ENCODE data around the gene TTPAL. TPM values are rescaled to one million over a fixed set of nuclear protein-coding genes. Genes with fewer than 3 reads are reported as not detected.

TTPAL gene
- total RNA-seq, 2 experiments from 2014 or later = 5.6 to 18.8 TPM

DNA sequence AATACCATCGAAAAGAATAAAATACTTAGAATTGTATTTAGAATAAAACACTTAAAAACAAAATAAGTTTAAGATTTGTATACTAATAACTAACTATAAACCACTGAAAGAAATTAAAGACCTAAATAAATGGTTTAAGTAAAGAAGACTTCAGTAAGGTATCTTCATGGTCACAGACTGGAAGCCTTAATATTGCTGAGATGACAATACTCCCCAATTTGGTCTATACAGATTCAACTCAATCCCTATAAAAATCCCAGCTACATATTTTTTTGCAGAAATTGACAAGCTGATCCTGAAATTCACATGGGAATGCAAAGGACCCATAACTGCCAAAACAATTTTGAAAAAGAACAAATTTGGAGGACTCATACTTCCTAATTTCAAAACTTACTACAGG lies 27.3 kb downstream of the TTPAL start:
- ChIA-PET POLR2A (interaction anchor here (0.7 kb wide), 1 partner anchor 504 kb away, joined by 3 read pairs; no protein-coding TSS in a partner anchor), CTCF (ENCODE audit: unreplicated experiment) (no interaction called here)
- no peak overlapping the region for H2AFZ ChIP-seq (ENCODE audit: low read length)
- BruUV-seq (replicated peaks) = no TSS peak
- H3K4me3 ChIP-seq (ENCODE audit: low read depth, low read length, poor library complexity, severe bottlenecking) = no peak overlapping the region
- H3K4me2 ChIP-seq (ENCODE audit: low read length) = no peak overlapping the region
- no peaks in the 10 kb centered on the region for H4K20me1 ChIP-seq (ENCODE audit: insufficient read depth, low read length)
- no peaks in the 10 kb centered on the region for H3K9me2 ChIP-seq (ENCODE audit: insufficient read depth, low read length)
- TF ChIP-seq, protein P1, sequence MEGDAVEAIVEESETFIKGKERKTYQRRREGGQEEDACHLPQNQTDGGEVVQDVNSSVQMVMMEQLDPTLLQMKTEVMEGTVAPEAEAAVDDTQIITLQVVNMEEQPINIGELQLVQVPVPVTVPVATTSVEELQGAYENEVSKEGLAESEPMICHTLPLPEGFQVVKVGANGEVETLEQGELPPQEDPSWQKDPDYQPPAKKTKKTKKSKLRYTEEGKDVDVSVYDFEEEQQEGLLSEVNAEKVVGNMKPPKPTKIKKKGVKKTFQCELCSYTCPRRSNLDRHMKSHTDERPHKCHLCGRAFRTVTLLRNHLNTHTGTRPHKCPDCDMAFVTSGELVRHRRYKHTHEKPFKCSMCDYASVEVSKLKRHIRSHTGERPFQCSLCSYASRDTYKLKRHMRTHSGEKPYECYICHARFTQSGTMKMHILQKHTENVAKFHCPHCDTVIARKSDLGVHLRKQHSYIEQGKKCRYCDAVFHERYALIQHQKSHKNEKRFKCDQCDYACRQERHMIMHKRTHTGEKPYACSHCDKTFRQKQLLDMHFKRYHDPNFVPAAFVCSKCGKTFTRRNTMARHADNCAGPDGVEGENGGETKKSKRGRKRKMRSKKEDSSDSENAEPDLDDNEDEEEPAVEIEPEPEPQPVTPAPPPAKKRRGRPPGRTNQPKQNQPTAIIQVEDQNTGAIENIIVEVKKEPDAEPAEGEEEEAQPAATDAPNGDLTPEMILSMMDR (conservative IDR thresholded peaks at IDR 0.05; ENCODE audit: low read length) = no peak
- no peak for TF ChIP-seq EZH2phosphoT487 (IDR thresholded peaks at IDR 0.05; ENCODE audit: borderline replicate concordance, low read depth, low read length)
- no peak for DNase-seq (ENCODE audit: low spot score)
- no peaks in the 10 kb centered on the region for H3K79me2 ChIP-seq (ENCODE audit: insufficient read depth, low read depth, low read length)
- no peak overlapping the region for H3K27ac ChIP-seq (ENCODE audit: low read depth, low read length, poor library complexity, severe bottlenecking)
- peaks cover 93% of the 10 kb centered on the region for H3K36me3 ChIP-seq (ENCODE audit: insufficient read depth, low read length)
- no peaks in the 10 kb centered on the region for H3K4me1 ChIP-seq (ENCODE audit: insufficient read depth, low read length, poor library complexity, severe bottlenecking)
- H3K9me3 ChIP-seq (ENCODE audit: low read length) = no peaks in the 10 kb centered on the region
- intact Hi-C loops (cut with micrococcal nuclease; ENCODE audit: unreplicated experiment) = no loop called here

GRCh38 chr20:44504402-44505307 lies 29.0 kb downstream of the TTPAL start:
- POLR2A ChIA-PET = no interaction called here
- Histone ChIP-seq H3K79me2 (ENCODE audit: insufficient read depth, low read depth, low read length) (no peaks in the 10 kb centered on the region), H3K4me3 (ENCODE audit: low read depth, low read length, poor library complexity, severe bottlenecking) (no peak overlapping the region), H3K27ac (ENCODE audit: low read depth, low read length, poor library complexity, severe bottlenecking) (no peak overlapping the region), H3K4me2 (ENCODE audit: low read length) (no peak overlapping the region), H3K9me2 (ENCODE audit: insufficient read depth, low read length) (no peaks in the 10 kb centered on the region), H2AFZ (ENCODE audit: low read length) (no peak overlapping the region), H3K9me3 (ENCODE audit: low read length) (no peaks in the 10 kb centered on the region), H3K36me3 (ENCODE audit: insufficient read depth, low read length) (peaks cover 96% of the 10 kb centered on the region), H3K4me1 (ENCODE audit: insufficient read depth, low read length, poor library complexity, severe bottlenecking) (no peaks in the 10 kb centered on the region), H4K20me1 (ENCODE audit: insufficient read depth, low read length) (no peaks in the 10 kb centered on the region)
- BruUV-seq (replicated peaks) = no TSS peak
- no peak for DNase-seq (ENCODE audit: low spot score)
- intact Hi-C loops (cut with micrococcal nuclease; ENCODE audit: unreplicated experiment) = no loop called here
- TF ChIP-seq, protein P1 (conservative IDR thresholded peaks at IDR 0.05; ENCODE audit: low read length) = no peak
- no peak for TF ChIP-seq EZH2phosphoT487 (IDR thresholded peaks at IDR 0.05; ENCODE audit: borderline replicate concordance, low read depth, low read length)
- CTCF ChIA-PET (ENCODE audit: unreplicated experiment) = no interaction called here

- no TSS peak for BruUV-seq (replicated peaks)
- POLR2A ChIA-PET = no interaction called here
- H4K20me1 ChIP-seq (ENCODE audit: insufficient read depth, low read length) = no peaks in the 10 kb centered on the region
- no peak overlapping the region for H3K4me2 ChIP-seq (ENCODE audit: low read length)
- peaks cover 79% of the 10 kb centered on the region for H3K36me3 ChIP-seq (ENCODE audit: insufficient read depth, low read length)
- H3K27ac ChIP-seq (ENCODE audit: low read depth, low read length, poor library complexity, severe bottlenecking) = no peak overlapping the region
- no peak overlapping the region for H3K4me3 ChIP-seq (ENCODE audit: low read depth, low read length, poor library complexity, severe bottlenecking)
- no peak overlapping the region for H2AFZ ChIP-seq (ENCODE audit: low read length)
- TF ChIP-seq EZH2phosphoT487 (IDR thresholded peaks at IDR 0.05; ENCODE audit: borderline replicate concordance, low read depth, low read length) = no peak
- CTCF ChIA-PET (ENCODE audit: unreplicated experiment) = no interaction called here
- H3K79me2 ChIP-seq (ENCODE audit: insufficient read depth, low read depth, low read length) = peaks cover 15% of the 10 kb centered on the region; the same call in 1 of the 2 replicates
- H3K9me3 ChIP-seq (ENCODE audit: low read length) = no peaks in the 10 kb centered on the region
- intact Hi-C loops (cut with micrococcal nuclease; ENCODE audit: unreplicated experiment) = loop anchor here (10.0 kb wide), 1 partner anchor 705 kb away; no protein-coding TSS in a partner anchor
- no peaks in the 10 kb centered on the region for H3K9me2 ChIP-seq (ENCODE audit: insufficient read depth, low read length)
- no peak for DNase-seq (ENCODE audit: low spot score)
- H3K4me1 ChIP-seq (ENCODE audit: insufficient read depth, low read length, poor library complexity, severe bottlenecking) = no peaks in the 10 kb centered on the region
Measured at GRCh38 chr20:44509762-44510161, 34.1 kb downstream of the TTPAL start.
